ENCODE data around the gene THBS4.

THBS4 gene

GRCh38 chr5:80048084-80048780 is 13.1 kb downstream of the THBS4 start:
- no peak for DNase-seq (ENCODE audit: low read depth)

GRCh38 chr5:80052464-80052863 is 17.3 kb downstream of the THBS4 start:
- no peak for DNase-seq (ENCODE audit: low read depth)

GRCh38 chr5:80054682-80055081 is 19.5 kb downstream of the THBS4 start:
- DNase-seq (ENCODE audit: low read depth) = no peak

- no peak for DNase-seq (ENCODE audit: low read depth)
Measured at GRCh38 chr5:80055491-80056170, 20.5 kb downstream of the THBS4 start.

GRCh38 chr5:80057099-80057498 is 22.0 kb downstream of the THBS4 start:
- DNase-seq (ENCODE audit: low read depth) = no peak

- DNase-seq (ENCODE audit: low read depth) = no peak
Measured at GRCh38 chr5:80057921-80058320, 22.8 kb downstream of the THBS4 start.

GRCh38 chr5:80059354-80059980 is 24.3 kb downstream of the THBS4 start:
- no peak for DNase-seq (ENCODE audit: low read depth)

GRCh38 chr5:80060966-80061365 is 25.8 kb downstream of the THBS4 start:
- no peak for DNase-seq (ENCODE audit: low read depth)

- DNase-seq (ENCODE audit: low read depth) = no peak
Measured at GRCh38 chr5:80061547-80061946, 26.4 kb downstream of the THBS4 start.

GRCh38 chr5:80064124-80064523 is 29.0 kb downstream of the THBS4 start:
- DNase-seq (ENCODE audit: low read depth) = no peak

- no peak for DNase-seq (ENCODE audit: low read depth)
Measured at GRCh38 chr5:80067016-80067415, 31.9 kb downstream of the THBS4 start.

- no peak for DNase-seq (ENCODE audit: low read depth)
Measured at GRCh38 chr5:80067531-80068245, 32.5 kb downstream of the THBS4 start.

GRCh38 chr5:80068246-80068636 is 33.1 kb downstream of the THBS4 start:
- no peak for DNase-seq (ENCODE audit: low read depth)

- no peak for DNase-seq (ENCODE audit: low read depth)
Measured at GRCh38 chr5:80068775-80069174, 33.6 kb downstream of the THBS4 start.

GRCh38 chr5:80069251-80069800 is 34.2 kb downstream of the THBS4 start:
- DNase-seq (ENCODE audit: low read depth) = no peak

- DNase-seq (ENCODE audit: low read depth) = no peak
Measured at GRCh38 chr5:80069918-80070318, 34.8 kb downstream of the THBS4 start.

- DNase-seq (ENCODE audit: low read depth) = no peak
Measured at GRCh38 chr5:80070338-80071056, 35.3 kb downstream of the THBS4 start.

GRCh38 chr5:80071510-80072021 is 36.4 kb downstream of the THBS4 start:
- DNase-seq (ENCODE audit: low read depth) = no peak

- DNase-seq (ENCODE audit: low read depth) = no peak
Measured at GRCh38 chr5:80072103-80073073, 37.2 kb downstream of the THBS4 start.

Data from CMK (cell line).